HepG2 (cell line): ENCODE results near the gene TMEM132E. TPM values are rescaled to one million over a fixed set of nuclear protein-coding genes. Genes with fewer than 3 reads are reported as not detected.

Experiments
- ATAC-seq: fragments of 200-7000 bp; cut with Tn5 transposase; 3 replicates; pipeline ENCODE4 v1.9.1; 2020; ENCODE audit warnings: mild to moderate bottlenecking, moderate library complexity
- BruUV-seq: library from RNA; stranded (reverse); fragments of 400-500 nt; replicated peaks from 2 replicates; lab custom pipeline; 2021; lab: Mats Ljungman, UMichigan
- CTCF ChIA-PET: fragments of 300-600 bp; formaldehyde crosslinking; extraction: SDS; loops from one replicate; lab custom pipeline; 2021; ENCODE audit warnings: low total read pairs, inconsistent platforms, low intra/inter-chr PET ratio; lab: Yijun Ruan, JAX
- POLR2A ChIA-PET: fragments of 350-600 bp; sonication (Branson Sonifier 250); formaldehyde crosslinking; loops from one replicate; lab custom pipeline; 2020; ENCODE audit warnings: antibody characterized with exemption, inconsistent platforms; lab: Yijun Ruan, JAX
- DNase-seq: peaks from one replicate; pipeline ENCODE4 v3.0.0-alpha.2; 2015; ENCODE audit warnings: low spot score
- FAIRE-seq: peaks from 3 replicates; lab custom pipeline; 2011; peaks lifted over from hg19 to GRCh38; lab: Jason Lieb, UNC
- H2AFZ ChIP-seq: one replicate; pipeline ENCODE4 v1.6.1; 2011; ENCODE audit warnings: low read length, inconsistent platforms
- H3K27ac ChIP-seq: fragments of 300-600 bp; 3 replicates; pipeline ENCODE4 v1.8.0; 2011; ENCODE audit warnings: mixed run types, mild to moderate bottlenecking, mixed read lengths, low read length, inconsistent platforms; ENCODE audit not compliant: insufficient read depth; ENCODE audit errors: extremely low read length
- H3K27me3 ChIP-seq, 2 experiments: fragments of 200-600 bp in 1 of 2; 2 replicates in 1 of 2; 3 replicates in 1 of 2; pipeline versions ENCODE4 v1.6.0 to v1.8.0; 2011; ENCODE audit warnings: low read length in 2 of 2, mild to moderate bottlenecking in 2 of 2, moderate library complexity in 2 of 2, inconsistent platforms in 1 of 2; ENCODE audit not compliant: insufficient read depth in 2 of 2, control insufficient read depth in 1 of 2
- H3K36me3 ChIP-seq, 2 experiments: fragments of 200-600 bp in 1 of 2; replicated peaks in 1 of 2; 2 replicates in 1 of 2; 3 replicates in 1 of 2; pipeline versions ENCODE4 v1.5.1 to v1.8.0; 2011; ENCODE audit warnings: low read length in 2 of 2, inconsistent platforms in 1 of 2; ENCODE audit not compliant: insufficient read depth in 2 of 2, control insufficient read depth in 1 of 2
- H3K4me1 ChIP-seq: 2 replicates; pipeline ENCODE4 v1.5.1; 2012; ENCODE audit warnings: low read length, inconsistent platforms; ENCODE audit not compliant: insufficient read depth
- H3K4me2 ChIP-seq: 2 replicates; pipeline ENCODE4 v1.6.0; 2011; ENCODE audit warnings: low read depth, low read length, inconsistent platforms
- H3K4me3 ChIP-seq, 3 experiments: fragments of 200-600 bp in 1 of 3; sonication (generic), shearing (Covaris generic) in 1 of 3; replicated peaks in 1 of 3; 2 replicates each; pipeline ENCODE4 v1.5.1; 2011 to 2016; ENCODE audit warnings: low read length in 3 of 3, inconsistent platforms in 2 of 3, low read depth in 2 of 3, mild to moderate bottlenecking in 2 of 3, control low read depth in 1 of 3, mixed read lengths in 1 of 3; ENCODE audit not compliant: insufficient read depth in 1 of 3
- H3K79me2 ChIP-seq: one replicate; pipeline ENCODE4 v1.6.1; 2011; ENCODE audit warnings: low read length, inconsistent platforms; ENCODE audit not compliant: insufficient read depth
- H3K9ac ChIP-seq: 2 replicates; pipeline ENCODE4 v1.6.0; 2011; ENCODE audit warnings: mild to moderate bottlenecking, low read depth, low read length, inconsistent platforms; ENCODE audit not compliant: insufficient read depth
- H3K9me3 ChIP-seq: 2 replicates; pipeline ENCODE4 v1.5.1; 2012; ENCODE audit warnings: mild to moderate bottlenecking, low read length
- H4K20me1 ChIP-seq: 2 replicates; pipeline ENCODE4 v1.6.0; 2011; ENCODE audit warnings: inconsistent platforms, mild to moderate bottlenecking, low read length, moderate library complexity; ENCODE audit not compliant: insufficient read depth
- TBP ChIP-seq: sonication (generic); formaldehyde crosslinking; IDR thresholded peaks from 2 replicates; pipeline ENCODE4 v1.5.0; 2020; ENCODE audit warnings: missing genetic modification reagents
- XRCC5 ChIP-seq: fragments of 200-400 bp; formaldehyde crosslinking; optimal IDR thresholded peaks from 2 replicates; pipeline ENCODE3; 2017; ENCODE audit warnings: mild to moderate bottlenecking, low read length
- ZNF598 ChIP-seq: sonication (generic); formaldehyde crosslinking; IDR thresholded peaks from 2 replicates; pipeline ENCODE4 v1.5.1; 2020; ENCODE audit warnings: mild to moderate bottlenecking, missing genetic modification reagents, borderline replicate concordance
- WGBS: methylation state at CpG from one replicate; pipeline ENCODE4 v1.1.6; 2017; ENCODE audit warnings: low lambda C conversion rate; 5-methylcytosine and 5-hydroxymethylcytosine counted together
- in situ Hi-C: cut with HindIII; loops from 2 replicates; pipeline ENCODE4 v1.10.0; 2017; ENCODE audit warnings: low pct_unique_long_range_greater_than_20kb; ENCODE audit not compliant: extremely low pct_ligation_motif_present
- intact Hi-C: fragments of 100-400 bp; cut with micrococcal nuclease; formaldehyde crosslinking; loops from one replicate; pipeline ENCODE4 v1.10.0; 2022; ENCODE audit not compliant: unreplicated experiment
- polyA plus RNA-seq, 8 experiments: library from polyadenylated mRNA; depleted of rRNA in 3 of 8; stranded (reverse) in 7 of 8; unstranded in 1 of 8; fragments of >200 nt; fragmentation: Illumina TruSeq in 4 of 8; extraction: Trizol in 4 of 8; gene quantifications; 2 replicates each; pipeline versions ENCODE4 v1.2.1 to v1.2.3, GENCODE V29; 2011 to 2016; ENCODE audit warnings: low read depth in 4 of 8, missing spikeins in 1 of 8, mixed read lengths in 1 of 8; ENCODE audit not compliant: insufficient read depth in 1 of 8
- total RNA-seq, 5 experiments: library from RNA; depleted of rRNA; stranded (reverse); fragments of >200 nt; fragmentation: Illumina TruSeq; extraction: Trizol; gene quantifications; 2 replicates each; pipeline ENCODE4 v1.2.3, GENCODE V29; 2016; ENCODE audit warnings: low read depth in 1 of 5

TMEM132E gene
- total and polyA plus RNA-seq, 2 of the 13 experiments (the other 11 are each of a cell fraction or from before 2014, with no cell fraction given): not detected

DNA sequence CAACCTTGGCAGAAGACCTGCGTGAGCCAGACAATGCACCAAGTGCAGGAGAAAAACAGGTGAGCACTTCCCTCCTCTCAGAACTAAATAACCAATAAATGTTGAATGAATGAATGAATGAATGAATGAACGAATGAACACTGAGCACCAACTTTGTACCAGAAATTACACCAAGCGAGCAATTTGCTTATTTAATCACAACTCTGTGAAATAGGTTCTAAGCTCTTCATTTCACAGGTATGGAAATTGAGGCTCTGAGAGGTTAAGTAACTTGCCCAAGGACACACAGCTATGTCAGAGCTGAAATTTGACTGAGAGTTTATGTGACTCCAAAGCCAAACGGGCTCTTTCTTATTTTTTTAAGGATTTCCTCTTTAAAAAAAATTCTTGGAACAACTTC, 38.0 kb downstream of the TMEM132E start:
- FAIRE-seq (no peak), ATAC-seq (no peak), DNase-seq (no peak)
- in situ Hi-C loops (no loop called here), intact Hi-C loops (no loop called here)
- Histone ChIP-seq H3K4me1 (no peaks in the 10 kb centered on the region), H3K9me3 (no peaks in the 10 kb centered on the region), H3K79me2 (no peaks in the 10 kb centered on the region), H3K36me3 (no peaks in the 10 kb centered on the region), H3K9ac (no peak overlapping the region), H4K20me1 (no peaks in the 10 kb centered on the region), H3K27me3 (no peaks in the 10 kb centered on the region; a peak in 1 of 5 replicates), H3K4me2 (no peak overlapping the region), H3K27ac (no peak overlapping the region), H3K4me3 (no peak overlapping the region), H2AFZ (no peak overlapping the region)
- TF ChIP-seq XRCC5: no peak
- no peak for TF ChIP-seq ZNF598 (CRISPR knock-in tag)
- WGBS: 0% methylated on average over 4 of the region's 4 CpGs
- POLR2A ChIA-PET: no interaction called here
- no TSS peak for BruUV-seq
- CTCF ChIA-PET: no interaction called here

- CTCF ChIA-PET: no interaction called here
- H3K4me2 ChIP-seq: no peak overlapping the region
- no peak overlapping the region for H3K4me3 ChIP-seq
- no peaks in the 10 kb centered on the region for H3K9me3 ChIP-seq
- no peak for FAIRE-seq
- no peaks in the 10 kb centered on the region for H4K20me1 ChIP-seq
- no peaks in the 10 kb centered on the region for H3K36me3 ChIP-seq
- H3K4me1 ChIP-seq: no peaks in the 10 kb centered on the region
- H3K27me3 ChIP-seq: peaks cover 0 to 2% of the 10 kb centered on the region in 2 experiments; a peak in 2 of 5 replicates
- H3K27ac ChIP-seq: no peak overlapping the region
- no peak for TF ChIP-seq TBP
- no peak for DNase-seq
- H2AFZ ChIP-seq: no peak overlapping the region
- H3K9ac ChIP-seq: no peak overlapping the region
- in situ Hi-C loops (no loop called here), intact Hi-C loops (no loop called here)
- 0% methylated on average over 3 of the region's 3 CpGs for WGBS
- no peaks in the 10 kb centered on the region for H3K79me2 ChIP-seq
- BruUV-seq: no TSS peak
- ATAC-seq: no peak
- POLR2A ChIA-PET: no interaction called here
Observed at GRCh38 chr17:34619687-34620217, 40.4 kb downstream of the TMEM132E start.
